HG03571 (cell line): Measurements from ENCODE around the gene NAV2.

Source experiments
- ATAC-seq: cut with Tn5 transposase; IDR thresholded peaks from one replicate; pipeline ENCODE4 v1.9.1; 2021; ENCODE audit not compliant: unreplicated experiment

Gene NAV2

GRCh38 chr11:20048246-20048645 is 335.6 kb downstream of the NAV2 start:
- ATAC-seq: no peak

DNA sequence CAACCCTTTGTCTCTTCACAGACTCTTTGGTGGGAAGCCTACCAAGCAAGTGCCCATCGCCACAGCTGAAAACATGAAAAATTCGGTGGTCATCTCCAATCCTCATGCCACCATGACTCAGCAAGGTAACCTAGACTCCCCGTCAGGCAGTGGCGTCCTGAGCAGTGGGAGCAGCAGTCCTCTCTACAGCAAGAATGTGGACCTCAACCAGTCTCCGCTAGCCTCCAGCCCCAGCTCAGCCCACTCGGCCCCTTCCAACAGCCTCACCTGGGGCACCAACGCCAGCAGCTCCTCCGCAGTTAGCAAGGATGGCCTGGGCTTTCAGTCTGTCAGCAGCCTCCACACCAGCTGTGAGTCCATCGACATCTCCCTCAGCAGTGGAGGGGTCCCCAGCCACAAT is 336.1 kb downstream of the NAV2 start:
- ATAC-seq: no peak

DNA sequence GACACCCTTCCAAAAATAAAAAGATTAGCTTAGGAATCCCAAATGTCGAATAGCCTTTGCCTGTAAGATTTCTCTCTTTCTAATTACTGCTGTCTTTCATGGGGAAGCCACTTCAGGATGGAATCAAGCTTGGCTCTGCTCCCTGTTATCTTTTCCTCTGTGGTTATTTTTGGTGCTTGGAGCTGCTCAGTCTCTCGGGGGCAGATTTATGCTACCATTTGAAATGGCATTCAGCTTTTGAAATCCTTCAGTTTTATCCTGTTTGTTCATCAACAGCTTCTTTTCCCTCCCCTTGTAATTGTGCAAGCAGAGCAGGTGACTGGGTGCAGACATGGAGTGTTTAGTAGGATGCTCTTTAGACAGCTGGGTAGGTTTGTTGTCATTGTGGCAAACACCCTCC is 336.6 kb downstream of the NAV2 start:
- no peak for ATAC-seq

DNA sequence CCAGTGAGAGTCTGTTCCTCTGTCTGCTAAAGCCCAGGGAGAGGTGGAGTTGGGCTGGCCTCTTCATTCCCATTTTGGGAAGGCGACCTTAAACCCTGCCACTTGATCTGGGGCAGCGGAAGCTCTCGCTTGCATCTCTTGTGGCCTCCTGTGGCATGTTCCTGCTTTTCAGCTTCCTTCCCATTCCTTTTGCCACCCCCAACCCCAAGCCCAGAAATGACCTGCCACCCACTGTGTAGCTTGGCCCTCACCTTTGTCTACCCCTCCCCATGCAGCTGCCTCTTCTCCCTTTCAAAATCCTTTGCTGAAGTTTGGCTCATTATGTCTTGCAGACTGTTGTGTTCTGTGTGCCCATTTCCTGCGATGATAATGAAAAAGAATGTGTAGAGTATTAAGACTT is 337.4 kb downstream of the NAV2 start:
- ATAC-seq: no peak

DNA sequence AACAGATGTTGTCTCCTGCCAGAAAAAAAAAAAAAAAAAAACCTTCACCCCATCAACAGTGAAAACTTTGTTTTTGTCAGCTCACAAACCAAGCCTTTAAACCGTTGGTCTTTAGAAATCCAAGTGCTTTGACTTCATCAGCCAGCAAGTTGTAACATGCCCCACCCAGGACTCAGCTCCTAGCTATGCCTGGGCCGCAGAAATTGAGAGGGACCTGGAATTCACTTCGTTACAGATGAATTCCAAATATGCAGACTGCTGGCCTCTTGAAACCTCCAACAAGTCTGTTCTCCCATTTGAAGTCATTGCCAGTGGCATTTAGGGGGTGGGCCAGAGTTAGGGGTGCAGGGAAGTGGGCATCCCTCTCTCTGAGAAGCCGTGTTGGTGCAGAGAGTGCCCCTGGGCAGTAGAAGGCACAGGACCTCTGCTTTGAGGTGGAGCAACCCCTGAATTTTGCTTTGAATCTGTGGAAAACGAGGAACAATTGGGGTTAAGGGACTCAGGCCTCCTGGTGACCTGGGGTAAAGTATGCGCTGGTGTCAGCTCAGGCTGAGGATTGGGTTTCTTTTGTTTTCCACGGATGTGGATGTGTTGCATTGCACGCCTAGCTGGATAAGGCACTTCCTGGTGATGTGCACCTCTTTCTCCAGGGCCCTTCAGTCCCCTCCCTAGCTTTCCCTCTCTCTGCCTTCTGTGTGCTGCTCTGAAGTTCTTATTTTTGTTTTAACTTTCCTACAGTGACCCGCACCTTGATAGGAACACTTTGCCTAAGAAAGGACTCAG is 338.1 kb downstream of the NAV2 start:
- no peak for ATAC-seq

DNA sequence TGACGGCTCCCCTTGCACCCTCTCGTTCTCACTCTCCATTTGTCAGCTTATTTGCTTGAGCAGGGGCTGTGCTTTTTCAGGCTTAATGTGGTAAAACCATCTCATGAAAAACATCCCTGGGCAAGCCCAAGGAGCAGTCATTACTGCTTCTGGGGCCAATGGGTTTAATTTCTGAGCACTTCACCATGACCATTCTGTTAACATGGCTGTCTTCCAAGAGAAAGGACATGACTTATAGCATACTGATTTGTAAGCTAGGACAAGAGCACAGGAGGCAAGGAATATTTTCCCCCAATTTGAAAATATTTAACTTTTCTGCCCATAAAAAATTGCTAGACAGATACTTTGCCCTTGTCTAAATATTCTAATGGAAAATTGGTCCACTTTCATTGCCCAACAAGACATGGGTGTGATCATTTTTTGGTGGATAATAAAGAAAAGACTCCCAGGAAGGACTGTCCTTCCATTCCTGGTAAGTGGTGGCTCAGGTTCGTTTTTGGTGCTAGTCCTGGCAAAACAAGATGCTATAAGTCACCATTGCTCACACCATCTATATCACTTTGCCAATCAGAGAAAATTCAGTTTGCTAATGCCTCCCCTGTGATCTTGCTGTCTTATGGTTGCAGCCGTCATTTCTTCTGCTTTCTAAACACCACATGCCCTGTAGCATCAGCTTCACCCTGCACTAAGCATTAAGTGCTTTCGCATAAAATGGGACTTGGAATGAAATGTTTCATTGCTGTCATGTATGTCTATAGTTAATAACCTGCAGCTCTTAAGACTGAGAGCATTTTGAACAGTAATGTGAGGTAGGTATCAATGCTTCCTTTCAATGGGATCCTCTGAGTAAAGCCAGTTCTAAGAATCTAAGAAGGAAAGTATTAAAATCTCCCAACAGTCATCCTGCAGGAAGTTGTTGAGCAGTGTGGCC is 339.1 kb downstream of the NAV2 start:
- ATAC-seq: no peak

DNA sequence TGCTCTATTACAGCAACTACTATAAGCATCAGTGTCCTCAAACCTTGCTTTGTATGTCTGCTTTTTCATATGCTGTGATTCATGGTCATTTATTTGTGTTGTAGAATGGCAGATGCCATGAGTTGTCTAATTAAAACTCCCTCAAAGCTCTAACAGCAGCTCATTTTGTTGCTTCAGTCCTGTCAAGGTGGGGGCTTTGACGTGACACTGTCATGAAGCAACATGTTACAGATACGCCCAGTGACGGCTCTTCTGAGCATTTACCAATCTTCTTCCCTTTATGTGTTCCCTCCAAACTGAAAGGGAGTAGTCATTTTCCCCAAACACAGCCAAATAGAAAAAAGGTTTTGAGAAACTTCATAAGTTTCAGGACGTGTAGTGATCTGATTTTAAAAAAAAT is 340.9 kb downstream of the NAV2 start:
- ATAC-seq: no peak

GRCh38 chr11:20054584-20054983 is 341.9 kb downstream of the NAV2 start:
- ATAC-seq: no peak

DNA sequence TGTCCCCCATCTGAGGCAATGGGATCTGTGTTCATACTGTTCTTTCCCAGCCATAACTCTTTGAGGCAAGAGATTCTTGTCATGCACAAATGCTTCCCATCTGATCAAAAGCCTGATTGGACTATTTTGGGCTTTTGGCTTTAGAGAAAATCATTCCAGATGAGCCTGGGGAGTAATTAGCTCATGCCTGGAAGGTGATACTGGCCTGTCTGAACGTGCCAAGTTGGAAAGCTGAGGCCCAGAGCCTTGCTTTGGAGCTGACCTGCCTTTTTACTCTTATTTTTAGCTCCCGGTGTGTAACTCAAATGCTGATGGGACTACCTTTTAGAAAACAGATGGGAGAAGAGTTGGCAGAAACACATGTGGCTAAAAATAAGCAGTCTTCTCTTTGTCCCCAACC is 342.7 kb downstream of the NAV2 start:
- no peak for ATAC-seq

DNA sequence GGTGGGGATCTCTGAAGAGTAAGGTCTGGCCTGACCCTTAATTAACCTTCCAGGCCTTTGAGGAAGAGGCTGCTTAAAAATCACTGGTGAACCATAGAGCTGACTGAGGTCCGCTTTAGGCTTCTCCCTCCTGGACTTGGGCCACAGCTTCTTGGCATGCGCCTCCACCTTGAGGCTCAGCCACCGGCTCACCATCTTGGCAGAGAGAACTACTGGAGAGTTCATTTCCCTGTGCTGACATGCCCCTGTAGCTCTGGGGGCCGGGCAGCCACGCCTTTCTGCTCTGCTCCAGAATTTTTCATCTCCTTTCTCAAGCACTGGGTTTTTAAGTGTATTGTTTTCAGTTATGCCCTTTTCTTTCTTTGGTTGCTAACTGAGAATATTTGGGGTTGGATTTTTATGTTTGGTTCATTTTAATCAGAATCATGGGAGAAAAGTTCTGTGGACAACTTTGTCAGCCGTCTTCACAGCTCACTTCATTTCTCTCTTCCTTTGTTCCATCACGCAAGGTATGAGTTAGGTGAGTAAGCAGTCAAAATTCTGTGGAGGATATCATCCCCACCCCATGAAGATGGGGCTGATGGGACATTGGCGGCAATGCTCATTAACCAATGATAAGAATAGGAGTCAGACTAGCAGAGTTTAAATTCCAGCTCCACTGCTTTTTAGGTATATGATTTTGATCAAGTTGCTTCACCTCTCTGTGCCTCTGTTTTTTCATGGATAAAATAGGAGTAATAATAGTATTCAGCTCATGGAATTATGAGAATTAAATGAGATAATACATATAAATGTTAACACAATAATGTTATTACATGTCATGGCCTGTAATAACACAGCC is 343.7 kb downstream of the NAV2 start:
- no peak for ATAC-seq

GRCh38 chr11:20056950-20057943 is 344.6 kb downstream of the NAV2 start:
- ATAC-seq: no peak

- ATAC-seq: no peak
These were observed 346.3 kb downstream of the NAV2 start for GRCh38 chr11:20058749-20059458.

GRCh38 chr11:20059587-20060021 is 347.0 kb downstream of the NAV2 start:
- ATAC-seq: no peak

GRCh38 chr11:20060181-20060580 is 347.5 kb downstream of the NAV2 start:
- ATAC-seq: no peak

DNA sequence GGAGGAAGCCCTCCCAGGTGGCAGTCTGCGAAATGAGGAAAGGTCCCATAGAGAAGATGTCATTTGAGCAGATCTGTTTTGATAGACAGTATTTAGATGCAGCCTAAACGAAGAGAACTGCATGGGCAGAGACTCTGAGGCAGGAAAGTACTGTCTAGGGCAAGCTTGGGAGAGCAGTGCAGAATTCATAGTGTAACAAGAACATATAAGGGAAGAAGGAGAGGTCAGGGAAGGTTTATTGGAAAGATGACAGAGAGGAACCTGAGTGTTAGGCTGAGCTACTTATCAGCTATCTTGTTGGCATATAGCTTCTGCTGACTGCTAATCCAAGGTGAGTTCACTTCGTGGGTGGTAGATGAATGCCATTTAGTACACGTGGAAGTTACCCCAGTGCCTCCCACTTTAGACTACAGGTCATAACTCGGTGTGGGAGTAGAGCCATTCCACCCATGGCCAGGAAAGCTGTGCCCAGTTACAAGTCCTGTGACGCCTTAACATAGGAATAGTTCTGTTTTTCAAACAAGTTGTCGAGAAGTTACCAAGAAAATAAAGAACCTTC is 348.1 kb downstream of the NAV2 start:
- no peak for ATAC-seq

DNA sequence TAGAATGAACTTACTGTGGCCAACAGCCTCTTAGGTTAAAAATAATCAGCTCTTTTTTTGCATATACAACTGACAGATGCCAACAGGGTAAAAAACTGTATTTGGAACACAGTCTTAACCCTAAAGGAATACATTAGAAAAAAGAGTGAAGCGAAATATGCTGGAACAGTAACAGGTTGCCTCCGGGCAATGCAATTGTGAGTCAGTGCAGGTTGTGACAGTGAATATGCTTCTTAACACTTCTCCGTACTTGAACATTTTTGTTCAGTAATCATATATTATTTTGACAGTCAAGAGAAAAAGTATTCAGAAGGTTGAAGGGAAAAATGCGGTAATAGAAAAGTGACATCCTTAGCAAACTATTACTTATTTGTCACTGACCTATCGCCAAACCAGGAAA is 349.1 kb downstream of the NAV2 start:
- ATAC-seq: no peak

GRCh38 chr11:20064961-20065405 is 352.3 kb downstream of the NAV2 start:
- no peak for ATAC-seq

DNA sequence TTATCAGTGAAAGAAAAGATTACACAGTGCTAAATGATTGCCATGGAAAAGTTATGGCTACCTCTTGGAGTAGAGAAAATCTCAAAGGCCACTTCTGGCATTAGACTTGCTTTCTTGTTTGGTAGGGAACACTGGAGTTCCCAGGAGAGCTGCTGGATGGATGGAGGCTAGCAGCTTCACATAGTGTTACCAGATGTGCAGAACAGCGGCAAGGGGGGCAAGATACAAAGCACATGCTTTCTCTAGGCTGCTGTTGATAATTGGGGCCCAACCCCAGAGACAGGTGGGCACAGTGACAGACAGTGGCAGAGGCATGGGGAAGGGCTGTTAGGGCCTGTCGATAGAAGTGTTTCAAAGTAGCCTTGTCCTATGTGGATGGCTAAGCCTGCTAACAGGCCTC is 352.8 kb downstream of the NAV2 start:
- ATAC-seq: no peak
